Parathyroid adenoma (tissue), 2 donors: Measurements from ENCODE around the gene POFUT2.

Experiments
- H2AFZ ChIP-seq: fragments of 300-600 bp; sonication (generic); one replicate; pipeline ENCODE4 v1.7.0; 2017; ENCODE audit warnings: antibody characterized with exemption, mild to moderate bottlenecking
- H3K27ac ChIP-seq: fragments of 300-600 bp; sonication (generic); one replicate; pipeline ENCODE4 v1.7.0; 2017
- H3K27me3 ChIP-seq: fragments of 300-600 bp; sonication (generic); one replicate; pipeline ENCODE4 v1.7.0; 2017; ENCODE audit warnings: low read length; ENCODE audit not compliant: control insufficient read depth, insufficient read depth
- H3K36me3 ChIP-seq: fragments of 300-600 bp; sonication (generic); one replicate; pipeline ENCODE4 v1.7.0; 2017; ENCODE audit warnings: low read length; ENCODE audit not compliant: control insufficient read depth, insufficient read depth
- H3K4me1 ChIP-seq: fragments of 300-600 bp; sonication (generic); one replicate; pipeline ENCODE4 v1.7.0; 2017; ENCODE audit warnings: control low read depth
- H3K4me2 ChIP-seq: fragments of 300-600 bp; sonication (generic); one replicate; pipeline ENCODE4 v1.7.0; 2017; ENCODE audit warnings: low read length
- H3K4me3 ChIP-seq: fragments of 300-600 bp; sonication (generic); one replicate; pipeline ENCODE4 v1.7.0; 2017; ENCODE audit warnings: low read depth, low read length
- H3K79me2 ChIP-seq: fragments of 300-600 bp; sonication (generic); one replicate; pipeline ENCODE4 v1.7.0; 2017; ENCODE audit warnings: control low read depth
- H3K9ac ChIP-seq: fragments of 300-600 bp; sonication (generic); one replicate; pipeline ENCODE4 v1.7.0; 2017; ENCODE audit warnings: mild to moderate bottlenecking
- H3K9me3 ChIP-seq: fragments of 300-600 bp; sonication (generic); one replicate; pipeline ENCODE4 v1.7.0; 2017; ENCODE audit warnings: low read length; ENCODE audit not compliant: control insufficient read depth
- TF ChIP-seq, protein P1 (sequence below): fragments of 300-600 bp; sonication (generic); IDR thresholded peaks from one replicate; pipeline ENCODE4 v1.7.0; 2017; ENCODE audit warnings: antibody characterized with exemption, mild to moderate bottlenecking
- donor health status: primary hyperparathyroidism.

POFUT2 gene

DNA sequence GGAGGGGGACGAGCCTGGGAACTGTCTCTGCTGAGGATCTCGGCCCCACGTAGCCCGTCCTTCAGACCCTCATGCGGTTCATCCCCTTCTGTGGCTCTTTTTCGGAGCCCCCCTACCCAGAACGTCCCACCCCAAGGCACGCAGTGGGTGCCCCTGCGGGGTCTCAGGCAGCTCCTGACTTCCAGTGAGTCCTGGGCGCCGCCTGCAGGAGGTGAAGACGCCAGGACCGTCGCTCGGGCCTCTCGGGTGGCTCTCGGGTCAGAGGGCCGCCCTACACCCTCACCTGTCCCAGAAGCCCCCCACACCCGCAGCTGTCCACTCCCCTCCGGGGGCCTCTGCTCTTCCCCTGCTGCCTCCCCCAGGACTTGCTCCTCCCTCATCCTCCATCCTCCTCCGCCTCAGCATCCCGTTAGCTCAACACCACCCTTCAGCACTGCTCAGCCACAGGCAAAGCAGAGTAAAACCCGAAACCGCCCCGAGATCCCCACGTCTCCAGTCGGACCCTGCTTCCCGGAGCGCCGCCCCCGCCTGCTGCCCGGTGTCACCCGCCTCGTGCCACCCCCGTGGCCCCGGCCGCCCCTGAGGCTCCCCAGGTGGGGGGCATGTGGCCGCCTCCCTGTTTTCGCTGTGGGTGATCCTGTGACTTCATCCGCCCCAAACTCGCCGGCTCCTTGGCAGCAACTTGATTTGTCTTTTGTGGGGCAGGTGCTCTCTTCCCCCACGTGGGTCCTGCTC, 13.3 kb upstream of the POFUT2 start:
- H3K9ac ChIP-seq = no peak overlapping the region
- H3K27ac ChIP-seq = peak overlapping the region; percentile 82
- no peak overlapping the region for H2AFZ ChIP-seq
- no peaks in the 10 kb centered on the region for H3K4me1 ChIP-seq
- no peak overlapping the region for H3K4me3 ChIP-seq
- H3K9me3 ChIP-seq = no peaks in the 10 kb centered on the region
- no peaks in the 10 kb centered on the region for H3K79me2 ChIP-seq
- H3K4me2 ChIP-seq = no peak overlapping the region
- no peaks in the 10 kb centered on the region for H3K36me3 ChIP-seq
- no peaks in the 10 kb centered on the region for H3K27me3 ChIP-seq
- TF ChIP-seq, protein P1, sequence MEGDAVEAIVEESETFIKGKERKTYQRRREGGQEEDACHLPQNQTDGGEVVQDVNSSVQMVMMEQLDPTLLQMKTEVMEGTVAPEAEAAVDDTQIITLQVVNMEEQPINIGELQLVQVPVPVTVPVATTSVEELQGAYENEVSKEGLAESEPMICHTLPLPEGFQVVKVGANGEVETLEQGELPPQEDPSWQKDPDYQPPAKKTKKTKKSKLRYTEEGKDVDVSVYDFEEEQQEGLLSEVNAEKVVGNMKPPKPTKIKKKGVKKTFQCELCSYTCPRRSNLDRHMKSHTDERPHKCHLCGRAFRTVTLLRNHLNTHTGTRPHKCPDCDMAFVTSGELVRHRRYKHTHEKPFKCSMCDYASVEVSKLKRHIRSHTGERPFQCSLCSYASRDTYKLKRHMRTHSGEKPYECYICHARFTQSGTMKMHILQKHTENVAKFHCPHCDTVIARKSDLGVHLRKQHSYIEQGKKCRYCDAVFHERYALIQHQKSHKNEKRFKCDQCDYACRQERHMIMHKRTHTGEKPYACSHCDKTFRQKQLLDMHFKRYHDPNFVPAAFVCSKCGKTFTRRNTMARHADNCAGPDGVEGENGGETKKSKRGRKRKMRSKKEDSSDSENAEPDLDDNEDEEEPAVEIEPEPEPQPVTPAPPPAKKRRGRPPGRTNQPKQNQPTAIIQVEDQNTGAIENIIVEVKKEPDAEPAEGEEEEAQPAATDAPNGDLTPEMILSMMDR = no peak

DNA sequence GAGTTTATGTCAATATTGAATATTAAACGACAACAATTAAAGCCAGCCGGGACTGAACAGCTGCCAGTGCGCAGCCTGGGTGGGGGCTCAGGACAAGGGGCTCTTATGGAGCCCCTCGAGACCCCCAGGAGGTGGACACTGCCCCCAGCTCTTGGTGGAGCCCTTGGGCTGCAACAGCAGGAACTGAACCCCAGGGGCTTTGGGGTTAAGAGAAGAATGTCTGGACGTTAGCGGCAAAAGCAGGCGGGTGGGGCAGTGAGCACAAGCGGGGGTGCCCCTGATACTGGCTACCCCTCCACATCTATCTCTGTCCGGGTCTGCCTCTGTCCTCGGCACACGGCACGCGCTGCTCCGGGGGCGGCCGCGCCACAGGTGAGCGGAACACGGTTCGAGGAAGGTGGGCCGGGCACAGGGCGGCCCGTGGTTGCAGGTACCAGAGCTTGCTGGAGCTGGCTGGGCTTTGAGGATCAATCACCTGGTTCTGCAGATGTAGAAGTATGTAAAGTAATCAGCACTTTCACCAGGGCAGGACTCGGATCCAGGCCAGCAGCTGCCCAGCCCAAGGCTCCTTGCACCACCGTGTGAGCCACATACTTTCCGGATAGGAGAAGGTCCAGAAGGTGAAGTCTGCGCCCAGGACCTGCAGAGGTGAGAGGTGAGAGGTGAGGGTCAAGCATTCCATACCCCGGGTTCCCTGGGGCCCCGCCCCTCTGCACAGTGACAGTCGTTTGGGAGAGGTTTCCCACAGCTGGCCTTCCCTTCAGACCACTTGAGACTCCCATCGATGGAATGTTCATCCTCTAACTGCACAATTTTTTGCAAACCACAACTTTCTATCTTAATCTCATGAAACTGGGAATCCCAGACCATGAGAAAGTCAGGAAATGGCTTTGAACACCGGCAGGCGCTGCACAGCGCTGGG, 12.4 kb upstream of the POFUT2 start:
- Histone ChIP-seq H3K4me3 (no peak overlapping the region), H3K27ac (peak overlapping the region; percentile 82), H3K27me3 (no peaks in the 10 kb centered on the region), H3K4me2 (no peak overlapping the region), H3K36me3 (no peaks in the 10 kb centered on the region), H3K9ac (no peak overlapping the region), H3K4me1 (peaks cover under 1% of the 10 kb centered on the region), H3K79me2 (no peaks in the 10 kb centered on the region), H3K9me3 (no peaks in the 10 kb centered on the region), H2AFZ (no peak overlapping the region)
- TF ChIP-seq, protein P1 = no peak

DNA sequence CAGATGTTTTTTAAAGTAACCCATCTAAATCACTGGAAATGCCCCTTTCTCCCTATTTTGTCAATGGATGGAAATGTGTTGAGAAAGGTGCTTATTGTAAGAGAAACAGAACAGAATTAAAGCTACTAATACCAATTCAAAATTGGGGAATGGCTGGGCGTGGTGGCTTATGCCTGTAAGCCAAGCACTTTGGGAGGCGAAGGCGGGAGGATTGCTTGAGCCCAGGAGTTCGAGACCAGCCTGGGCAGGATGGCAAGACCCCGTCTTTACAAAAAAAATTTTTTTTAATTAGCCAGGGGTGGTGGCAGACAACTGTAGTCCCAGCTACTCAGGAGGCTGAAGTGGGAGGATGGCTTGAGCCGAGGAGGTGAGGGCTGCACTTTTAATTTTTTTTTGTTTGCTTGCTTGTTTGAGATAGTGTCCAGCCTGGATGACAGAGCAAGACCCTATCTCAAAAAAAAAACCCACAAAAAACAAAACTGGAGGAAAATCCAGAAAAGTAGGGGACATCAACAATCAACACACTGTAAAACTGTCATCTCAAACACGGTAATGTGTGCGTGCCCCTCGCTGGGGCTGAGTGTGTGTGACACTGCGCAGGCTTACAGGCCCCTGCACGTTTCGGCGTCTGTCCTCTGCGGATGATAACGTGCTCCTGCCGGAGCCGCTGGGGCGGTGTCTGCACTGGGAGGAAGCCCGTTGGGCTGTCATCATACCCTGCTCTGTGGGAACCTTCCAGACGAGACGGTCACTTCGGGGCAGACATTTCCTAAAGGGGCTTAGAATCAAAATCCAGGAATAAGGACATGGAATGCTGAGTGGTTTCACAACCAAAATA, 11.6 kb upstream of the POFUT2 start:
- Histone ChIP-seq H3K9ac (no peak overlapping the region), H3K79me2 (no peaks in the 10 kb centered on the region), H3K27ac (peak overlapping the region; percentile 53), H3K4me3 (no peak overlapping the region), H3K27me3 (no peaks in the 10 kb centered on the region), H3K4me2 (no peak overlapping the region), H3K4me1 (peaks cover 7% of the 10 kb centered on the region), H3K36me3 (no peaks in the 10 kb centered on the region), H2AFZ (no peak overlapping the region), H3K9me3 (no peaks in the 10 kb centered on the region)
- TF ChIP-seq, protein P1 = no peak

DNA sequence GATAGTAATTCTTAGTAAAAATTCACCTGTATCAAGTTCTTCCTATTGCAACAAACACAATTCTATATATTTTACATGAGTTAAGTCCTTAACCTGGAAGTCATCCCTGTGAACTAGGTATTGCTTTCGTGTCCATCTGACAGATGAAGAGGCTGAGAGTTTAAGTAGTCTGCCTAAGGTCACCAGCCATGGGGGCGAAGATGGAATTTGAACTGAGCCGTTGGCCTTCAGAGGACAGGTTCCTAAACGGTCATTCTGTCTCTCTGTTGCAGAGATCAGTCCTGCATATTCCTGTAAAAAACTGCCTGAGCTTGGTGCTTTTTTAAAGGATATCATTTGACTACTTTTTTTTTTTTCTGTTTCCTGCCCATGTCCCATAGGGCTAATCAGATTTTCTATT, 10.2 kb upstream of the POFUT2 start:
- Histone ChIP-seq H3K4me3 (no peak overlapping the region), H3K4me2 (no peak overlapping the region), H3K9me3 (no peaks in the 10 kb centered on the region), H3K27ac (no peak overlapping the region), H3K4me1 (peaks cover 12% of the 10 kb centered on the region), H3K27me3 (no peaks in the 10 kb centered on the region), H2AFZ (no peak overlapping the region), H3K79me2 (no peaks in the 10 kb centered on the region), H3K9ac (no peak overlapping the region), H3K36me3 (no peaks in the 10 kb centered on the region)
- TF ChIP-seq, protein P1 = no peak
